Activated CD8-positive, alpha-beta memory T cell treated with anti-CD3 and anti-CD28 coated beads, Interleukin-2, amount 50 U/mL, for 24 hours (primary cell): ENCODE measurements around the gene FAM111B.
A peak's percentile ranks its signal among the peaks of the same experiment; 100 is the strongest.

ENCODE experiments used
- DNase-seq: peaks from one replicate; pipeline ENCODE4 v3.0.0-alpha.2; 2020; ENCODE audit errors: extremely low read depth

Gene FAM111B

GRCh38 chr11:59157433-59157832 lies 50.4 kb downstream of the FAM111B start:
- DNase-seq = no peak

- DNase-seq = no peak
Measured at GRCh38 chr11:59158206-59159068, 51.4 kb downstream of the FAM111B start.

GRCh38 chr11:59164028-59164427 lies 57.0 kb downstream of the FAM111B start:
- no peak for DNase-seq

- peak; percentile 81 for DNase-seq
Measured at GRCh38 chr11:59171508-59172322, 64.7 kb downstream of the FAM111B start, which contains the start of gene DTX4. Gene DTX4, plus strand, starts transcription at chr11:59172132. Its CDS starts 464 bp downstream, at chr11:59172596.

- no peak for DNase-seq
Measured at GRCh38 chr11:59172345-59173079, 65.5 kb downstream of the FAM111B start.

- no peak for DNase-seq
Measured at GRCh38 chr11:59173080-59173963, 66.3 kb downstream of the FAM111B start.

GRCh38 chr11:59173964-59174663 lies 67.1 kb downstream of the FAM111B start:
- DNase-seq = no peak

- no peak for DNase-seq
Measured at GRCh38 chr11:59174664-59175033, 67.6 kb downstream of the FAM111B start.

GRCh38 chr11:59175091-59175501 lies 68.1 kb downstream of the FAM111B start:
- no peak for DNase-seq

- DNase-seq = no peak
Measured at GRCh38 chr11:59176330-59176729, 69.3 kb downstream of the FAM111B start.
